HG03460 (cell line): Measurements from ENCODE around the gene TMEM198.

Experiments used
- ATAC-seq: cut with Tn5 transposase; IDR thresholded peaks from one replicate; pipeline ENCODE4 v1.9.1; 2021; ENCODE audit not compliant: unreplicated experiment

TMEM198 gene

GRCh38 chr2:219560893-219561178 is 17.0 kb downstream of the TMEM198 start:
- ATAC-seq: no peak

- no peak for ATAC-seq
Observed at GRCh38 chr2:219561179-219562048, 17.6 kb downstream of the TMEM198 start.

GRCh38 chr2:219562049-219563020 is 18.5 kb downstream of the TMEM198 start:
- no peak for ATAC-seq

GRCh38 chr2:219563271-219563928 is 19.6 kb downstream of the TMEM198 start:
- no peak for ATAC-seq

- no peak for ATAC-seq
Observed at GRCh38 chr2:219565130-219566080, 21.6 kb downstream of the TMEM198 start.

- ATAC-seq: no peak
Observed at GRCh38 chr2:219566640-219567039, 22.8 kb downstream of the TMEM198 start.

- ATAC-seq: no peak
Observed at GRCh38 chr2:219567131-219567530, 23.3 kb downstream of the TMEM198 start.

- ATAC-seq: no peak
Observed at GRCh38 chr2:219567791-219568361, 24.0 kb downstream of the TMEM198 start.

- ATAC-seq: no peak
Observed at GRCh38 chr2:219569041-219569440, 25.2 kb downstream of the TMEM198 start.

- no peak for ATAC-seq
Observed at GRCh38 chr2:219569635-219570034, 25.8 kb downstream of the TMEM198 start.

- ATAC-seq: no peak
Observed at GRCh38 chr2:219570194-219570923, 26.5 kb downstream of the TMEM198 start.

- ATAC-seq: no peak
Observed at GRCh38 chr2:219570924-219571310, 27.1 kb downstream of the TMEM198 start.

GRCh38 chr2:219571311-219572236 is 27.7 kb downstream of the TMEM198 start, which contains the start of gene OBSL1:
OBSL1 (minus strand) TSS chr2:219571539; CDS start chr2:219571232, 307 bp downstream.
- ATAC-seq: no peak

GRCh38 chr2:219572237-219573001 is 28.6 kb downstream of the TMEM198 start, which contains the start of gene INHA:
INHA (plus strand) TSS chr2:219572310; CDS start chr2:219572375, 65 bp downstream.
- ATAC-seq: no peak

GRCh38 chr2:219573166-219573565 is 29.3 kb downstream of the TMEM198 start:
- no peak for ATAC-seq

GRCh38 chr2:219574484-219575311 is 30.9 kb downstream of the TMEM198 start:
- no peak for ATAC-seq
